Measurements from ENCODE around the gene CARD8.

The CARD8 gene

GRCh38 chr19:48210005-48210404 is 45.7 kb downstream of the CARD8 start:
- no peak for TF ChIP-seq CTCF (IDR thresholded peaks at IDR 0.05; ENCODE audit: low read depth, low read length)
- no peak for DNase-seq (ENCODE audit: low read depth in 2 of 2)
- no peak overlapping the region for H3K4me3 ChIP-seq (replicated peaks in 1 of 2; ENCODE audit: low read depth in 2 of 2, low read length in 2 of 2)

- H3K4me3 ChIP-seq (replicated peaks in 1 of 2; ENCODE audit: low read depth in 2 of 2, low read length in 2 of 2) = no peak overlapping the region
- peak in 1 of 2 donors; percentile 32 for DNase-seq (ENCODE audit: low read depth in 2 of 2)
- no peak for TF ChIP-seq CTCF (IDR thresholded peaks at IDR 0.05; ENCODE audit: low read depth, low read length)
These were observed 49.2 kb downstream of the CARD8 start for GRCh38 chr19:48206397-48207093.

GRCh38 chr19:48203794-48204628 is 51.7 kb downstream of the CARD8 start:
- DNase-seq (ENCODE audit: low read depth in 2 of 2) = peak; percentile 94 to 96
- H3K4me3 ChIP-seq (replicated peaks in 1 of 2; ENCODE audit: low read depth in 2 of 2, low read length in 2 of 2) = peak overlapping the region; percentile 70 to 87
- no peak for TF ChIP-seq CTCF (IDR thresholded peaks at IDR 0.05; ENCODE audit: low read depth, low read length)

- DNase-seq (ENCODE audit: low read depth in 2 of 2) = no peak
- H3K4me3 ChIP-seq (replicated peaks in 1 of 2; ENCODE audit: low read depth in 2 of 2, low read length in 2 of 2) = peak overlapping the region; percentile 70 to 87
- TF ChIP-seq CTCF (IDR thresholded peaks at IDR 0.05; ENCODE audit: low read depth, low read length) = no peak
These were observed 52.4 kb downstream of the CARD8 start for GRCh38 chr19:48203222-48203793.

- DNase-seq (ENCODE audit: low read depth in 2 of 2) = peak; percentile 21 to 79
- no peak for TF ChIP-seq CTCF (IDR thresholded peaks at IDR 0.05; ENCODE audit: low read depth, low read length)
- H3K4me3 ChIP-seq (replicated peaks in 1 of 2; ENCODE audit: low read depth in 2 of 2, low read length in 2 of 2) = peak overlapping the region; percentile 4 to 10
These were observed 58.6 kb downstream of the CARD8 start for GRCh38 chr19:48196933-48197665.

GRCh38 chr19:48196321-48196763 is 59.4 kb downstream of the CARD8 start:
- H3K4me3 ChIP-seq (replicated peaks in 1 of 2; ENCODE audit: low read depth in 2 of 2, low read length in 2 of 2) = no peak overlapping the region
- DNase-seq (ENCODE audit: low read depth in 2 of 2) = peak in 1 of 2 donors; percentile 34
- no peak for TF ChIP-seq CTCF (IDR thresholded peaks at IDR 0.05; ENCODE audit: low read depth, low read length)
